H1 (cell line): Measurements from ENCODE around the gene MCF2L2. TPM values are rescaled to one million over a fixed set of nuclear protein-coding genes. Genes with fewer than 3 reads are reported as not detected.

Source experiments
- ASH2L ChIP-seq: fragments of 200-600, 300-600 bp; sonication (generic); IDR thresholded peaks from one replicate; pipeline ENCODE4 v1.7.1; 2017; ENCODE audit warnings: low read length
- BCL11A ChIP-seq, 2 experiments: IDR thresholded peaks; one replicate each; pipeline ENCODE4 v1.6.1; 2011; ENCODE audit warnings: low read depth in 2 of 2, low read length in 2 of 2, mild to moderate bottlenecking in 2 of 2
- NANOG ChIP-seq: IDR thresholded peaks from 2 replicates; pipeline ENCODE4 v1.6.1; 2011; ENCODE audit warnings: low read length, low read depth, mild to moderate bottlenecking, inconsistent platforms; ENCODE audit not compliant: insufficient read depth, poor library complexity, severe bottlenecking
- RNF2 ChIP-seq: fragments of 200-900, 300-1000 bp; sonication (generic); IDR thresholded peaks from 2 replicates; pipeline ENCODE4 v1.7.1; 2016; ENCODE audit warnings: borderline replicate concordance, low read depth, mild to moderate bottlenecking, antibody characterized with exemption, low read length; ENCODE audit not compliant: poor library complexity, severe bottlenecking; ENCODE audit errors: missing control alignments
- SIN3A ChIP-seq, 2 experiments: IDR thresholded peaks in 1 of 2; conservative IDR thresholded peaks in 1 of 2; 2 replicates each; pipeline ENCODE4 v1.6.1; 2011 to 2012; ENCODE audit warnings: low read length in 2 of 2, improper control_type of control experiment in 1 of 2, low read depth in 1 of 2, mild to moderate bottlenecking in 1 of 2
- ZNF274 ChIP-seq: IDR thresholded peaks from 2 replicates; pipeline ENCODE4 v1.7.0; 2012; ENCODE audit warnings: low read length, borderline replicate concordance; ENCODE audit errors: extremely low read depth
- polyA plus RNA-seq, 7 experiments: library from polyadenylated mRNA; depleted of rRNA in 3 of 7; stranded (reverse) in 5 of 7; unstranded in 2 of 7; fragments of >200 nt in 5 of 7; fragments of 200-250 nt in 2 of 7; gene quantifications; 1 replicate in 5 of 7; 2 replicates in 1 of 7; 4 replicates in 1 of 7; pipeline versions ENCODE4 v1.2.1 to v1.2.3, GENCODE V29; 2011 to 2013; ENCODE audit warnings: missing spikeins in 2 of 7, mixed read lengths in 2 of 7
- total RNA-seq: library from RNA; stranded (reverse); fragmentation: NEBNext Ultra II Directional; extraction: Animal tissue kit (Norgen Biotek cat#: 25700); gene quantifications from 2 replicates; pipeline ENCODE4 v1.2.1, GENCODE V29; 2021
- TF ChIP-seq, protein P1 (sequence below), 3 experiments: IDR thresholded peaks; 1 replicate in 2 of 3; 2 replicates in 1 of 3; pipeline versions ENCODE4 v1.5.1 to v1.6.1; 2011; ENCODE audit warnings: low read length in 3 of 3, mild to moderate bottlenecking in 3 of 3, inconsistent platforms in 2 of 3, low read depth in 1 of 3, moderate library complexity in 1 of 3; ENCODE audit not compliant: insufficient read depth in 1 of 3; ENCODE audit errors: control extremely low read depth in 1 of 3

The MCF2L2 gene
- total and polyA plus RNA-seq, 2 of the 8 experiments (the other 6 are each of a cell fraction or from before 2014, with no cell fraction given), result 4.1 to 13.7 TPM

DNA sequence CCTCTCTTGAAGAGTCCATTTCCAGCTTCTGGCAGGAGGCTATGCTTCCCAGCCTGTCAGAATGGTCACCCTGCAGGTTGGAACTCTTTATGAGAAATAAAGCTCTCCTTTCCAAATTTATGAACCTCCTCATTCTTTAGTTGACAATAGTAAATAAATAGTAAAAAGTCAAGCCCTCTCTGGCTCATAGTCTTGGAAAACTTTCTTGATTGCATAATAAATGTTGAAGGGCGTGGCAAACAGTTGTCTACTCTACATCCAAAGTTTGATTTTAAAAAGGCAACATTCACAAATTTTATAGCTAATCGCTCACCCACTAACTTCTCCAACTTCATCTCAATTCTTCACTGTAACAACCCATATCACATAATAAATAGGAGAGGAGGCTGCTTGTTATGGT lies 58.8 kb downstream of the MCF2L2 start (continued):
- TF ChIP-seq, protein P1, sequence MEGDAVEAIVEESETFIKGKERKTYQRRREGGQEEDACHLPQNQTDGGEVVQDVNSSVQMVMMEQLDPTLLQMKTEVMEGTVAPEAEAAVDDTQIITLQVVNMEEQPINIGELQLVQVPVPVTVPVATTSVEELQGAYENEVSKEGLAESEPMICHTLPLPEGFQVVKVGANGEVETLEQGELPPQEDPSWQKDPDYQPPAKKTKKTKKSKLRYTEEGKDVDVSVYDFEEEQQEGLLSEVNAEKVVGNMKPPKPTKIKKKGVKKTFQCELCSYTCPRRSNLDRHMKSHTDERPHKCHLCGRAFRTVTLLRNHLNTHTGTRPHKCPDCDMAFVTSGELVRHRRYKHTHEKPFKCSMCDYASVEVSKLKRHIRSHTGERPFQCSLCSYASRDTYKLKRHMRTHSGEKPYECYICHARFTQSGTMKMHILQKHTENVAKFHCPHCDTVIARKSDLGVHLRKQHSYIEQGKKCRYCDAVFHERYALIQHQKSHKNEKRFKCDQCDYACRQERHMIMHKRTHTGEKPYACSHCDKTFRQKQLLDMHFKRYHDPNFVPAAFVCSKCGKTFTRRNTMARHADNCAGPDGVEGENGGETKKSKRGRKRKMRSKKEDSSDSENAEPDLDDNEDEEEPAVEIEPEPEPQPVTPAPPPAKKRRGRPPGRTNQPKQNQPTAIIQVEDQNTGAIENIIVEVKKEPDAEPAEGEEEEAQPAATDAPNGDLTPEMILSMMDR (IDR thresholded peaks at IDR 0.05; ENCODE audit: control extremely low read depth in 1 of 3, insufficient read depth in 1 of 3, low read depth in 1 of 3, low read length in 3 of 3), result no peak
- TF ChIP-seq SIN3A (conservative IDR thresholded peaks at IDR 0.05 in 1 of 2, IDR thresholded peaks at IDR 0.05 in 1 of 2; ENCODE audit: low read depth in 1 of 2, low read length in 2 of 2) (no peak), BCL11A (IDR thresholded peaks at IDR 0.05; ENCODE audit: low read depth in 2 of 2, low read length in 2 of 2) (no peak), ASH2L (no peak), RNF2 (no peak), NANOG (no peak), ZNF274 (no peak)
